Measurements from ENCODE around the gene PUM1.

- TF ChIP-seq CTCF (IDR thresholded peaks at IDR 0.05) (no peak), EP300 (IDR thresholded peaks at IDR 0.05) (no peak), POLR2A (IDR thresholded peaks at IDR 0.05) (no peak)
These were observed 88.4 kb downstream of the PUM1 start for GRCh38 chr1:30977105-30977504.
